IPS DF 4.7 (cell line): ENCODE measurements around the gene CAMK1D.

Experiments
- DNase-seq: peaks from one replicate; pipeline ENCODE4 v3.0.0-alpha.2; 2013; ENCODE audit warnings: low spot score; ENCODE audit errors: extremely low read depth

CAMK1D gene

DNA sequence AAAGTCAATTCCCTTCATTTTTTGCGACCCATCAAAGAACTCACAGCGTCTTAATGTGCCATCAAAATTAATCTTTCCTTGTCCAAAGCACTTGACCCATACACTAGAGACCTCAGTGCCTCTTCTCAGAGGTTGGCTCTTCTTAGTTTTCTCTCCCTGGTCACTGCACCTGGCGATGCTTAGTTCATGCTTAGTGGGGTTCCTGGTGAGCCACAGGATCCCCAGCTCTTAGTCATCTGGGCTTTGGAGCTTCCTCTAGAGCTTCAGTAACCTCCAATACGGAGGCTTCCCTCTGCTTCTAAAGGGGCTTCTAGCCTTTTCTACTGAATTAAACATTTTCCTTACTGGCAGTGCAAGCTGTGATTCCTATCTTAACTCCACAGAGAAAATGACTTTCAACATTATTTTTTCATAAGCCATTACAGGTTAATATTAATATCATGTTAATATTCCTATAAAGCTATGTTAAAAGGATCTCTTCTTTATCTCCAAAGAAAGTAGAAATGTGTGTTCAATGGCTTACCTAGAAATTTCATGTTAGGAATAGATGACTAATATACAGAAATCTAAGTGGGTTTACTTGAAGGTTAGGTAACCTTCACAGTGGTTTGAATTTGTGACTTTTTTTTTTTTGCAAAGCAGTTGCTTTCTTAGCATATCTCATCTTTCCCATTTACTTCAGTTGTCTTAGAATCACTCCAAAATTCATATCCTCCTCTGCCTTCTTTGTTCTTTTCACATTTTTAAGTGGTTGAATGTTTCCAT, 295.2 kb downstream of the CAMK1D start:
- DNase-seq: no peak

- no peak for DNase-seq
Observed at GRCh38 chr10:12645449-12645848, 296.1 kb downstream of the CAMK1D start.

GRCh38 chr10:12649012-12649584, 299.8 kb downstream of the CAMK1D start:
- DNase-seq: no peak

GRCh38 chr10:12650122-12650521, 300.8 kb downstream of the CAMK1D start:
- no peak for DNase-seq

DNA sequence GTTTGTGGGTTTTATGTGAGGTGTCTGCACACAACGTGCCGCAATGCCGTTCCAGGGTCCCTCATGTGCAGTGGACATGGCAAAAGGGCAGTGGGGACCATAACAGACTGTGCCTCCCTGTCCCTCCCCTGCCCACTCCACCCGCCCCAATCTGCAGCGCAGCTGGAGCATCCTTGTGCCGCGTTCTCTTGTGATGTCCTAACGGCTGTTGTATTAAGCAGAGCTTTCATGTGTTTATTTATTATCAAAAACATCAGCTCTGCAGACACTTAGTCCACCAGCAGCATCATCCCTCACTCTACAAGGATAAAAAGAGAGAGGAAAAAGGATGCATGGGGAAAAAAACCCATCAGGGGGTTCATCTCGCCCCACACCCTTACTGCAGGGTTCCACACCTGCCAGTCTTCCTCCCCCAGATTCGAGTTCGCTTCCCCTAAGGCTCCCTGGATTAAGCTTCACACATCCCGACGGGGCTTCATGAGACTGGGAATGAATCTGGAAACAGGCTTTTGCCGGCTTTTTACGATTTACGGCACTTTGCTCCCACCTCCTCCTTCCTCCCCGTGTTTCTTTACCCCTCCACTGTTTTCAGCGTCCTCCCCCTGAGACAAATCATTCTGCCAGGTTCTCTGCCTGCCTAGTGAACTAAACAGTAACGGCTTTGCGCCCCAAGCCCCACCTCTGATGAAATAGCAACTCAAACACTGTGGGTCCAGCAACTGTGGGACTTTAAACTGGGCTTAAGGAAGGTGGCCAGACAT, 301.4 kb downstream of the CAMK1D start:
- DNase-seq: no peak

DNA sequence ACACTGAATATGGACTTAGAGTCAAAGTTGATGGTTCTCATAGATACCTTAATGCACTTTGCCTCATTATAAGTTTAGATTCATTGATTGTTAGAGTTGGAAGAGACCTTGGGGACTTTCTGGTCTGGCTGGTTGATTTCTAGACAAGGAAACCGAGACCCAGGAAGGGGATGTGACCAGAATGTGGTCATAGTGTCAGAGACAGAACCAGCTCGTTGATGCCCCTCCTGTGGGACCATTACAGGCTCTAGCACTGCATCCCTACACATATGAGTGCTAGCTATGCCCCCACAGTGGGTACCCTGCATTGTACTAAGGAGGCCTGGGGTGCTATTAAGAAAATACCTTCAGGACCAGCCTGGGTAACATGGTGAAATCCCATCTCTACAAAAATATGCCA, 306.6 kb downstream of the CAMK1D start:
- DNase-seq: no peak

DNA sequence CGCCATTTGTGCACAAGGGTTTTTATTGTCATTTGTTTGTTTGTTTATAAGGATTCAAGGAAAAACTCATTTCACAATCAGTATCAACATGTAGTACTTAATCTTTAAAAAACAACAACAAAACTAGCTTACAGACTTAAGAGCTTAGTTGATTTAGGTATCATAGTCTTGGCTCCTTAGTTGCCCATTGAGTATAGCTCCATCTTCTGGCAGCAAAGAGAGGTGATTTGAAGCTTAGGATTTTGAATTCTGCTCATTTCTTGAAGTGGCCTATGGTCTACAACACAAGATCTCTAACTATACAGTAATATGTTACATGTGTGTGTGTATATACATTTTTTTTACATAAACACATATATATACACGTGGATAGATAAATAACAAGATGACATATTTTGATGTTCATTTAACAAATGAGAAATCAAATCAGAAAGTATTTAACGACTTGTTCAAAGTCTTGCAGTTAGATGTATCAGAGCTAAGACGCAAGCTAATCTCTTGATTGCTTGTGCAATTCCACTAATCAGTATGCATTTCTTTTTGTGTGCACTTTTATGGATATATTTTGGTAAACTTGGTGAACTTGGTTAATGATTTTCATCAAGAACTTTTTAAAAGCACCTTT, 307.3 kb downstream of the CAMK1D start:
- DNase-seq: peak; percentile 14

GRCh38 chr10:12657489-12657888, 308.1 kb downstream of the CAMK1D start:
- DNase-seq: no peak

- no peak for DNase-seq
Observed at GRCh38 chr10:12658526-12658925, 309.2 kb downstream of the CAMK1D start.

DNA sequence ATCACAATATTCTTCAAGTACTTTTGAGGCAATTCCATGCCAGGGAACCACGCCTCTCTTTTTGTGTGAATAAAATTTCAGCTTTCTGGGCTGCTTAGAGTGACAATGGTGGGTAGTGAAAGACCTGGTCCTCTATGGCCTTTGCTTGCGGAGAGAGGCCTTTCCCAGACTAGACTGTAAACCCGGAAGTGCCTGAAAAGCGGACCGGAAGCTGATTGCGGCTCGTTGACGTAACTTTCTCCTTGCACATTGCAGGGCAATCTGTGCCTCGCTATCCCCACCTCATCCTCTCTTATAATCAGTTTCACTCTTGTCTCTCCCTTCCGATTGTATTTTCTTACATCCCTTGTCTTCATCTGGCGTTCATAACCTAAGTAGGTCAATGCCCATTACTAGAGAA, 310.4 kb downstream of the CAMK1D start:
- no peak for DNase-seq

GRCh38 chr10:12660812-12661211, 311.5 kb downstream of the CAMK1D start:
- no peak for DNase-seq

DNA sequence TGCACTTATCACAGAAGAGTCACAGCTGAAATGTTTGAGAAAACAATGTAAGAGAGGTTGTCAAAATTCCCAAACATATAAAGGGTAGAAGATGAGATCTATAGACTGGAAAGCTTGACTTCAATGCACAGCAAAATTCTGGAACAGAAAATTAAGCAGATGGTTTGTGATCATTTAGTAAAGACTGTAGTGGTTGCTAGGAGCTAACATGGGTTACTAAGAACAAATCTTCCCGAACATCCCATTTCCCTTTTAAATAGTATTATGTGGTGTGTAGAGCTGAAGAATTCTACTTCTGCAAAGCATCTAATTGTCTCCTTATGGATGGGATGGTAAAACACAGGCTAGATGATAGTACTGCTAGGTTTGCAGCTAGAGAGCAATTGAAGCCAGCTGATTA, 312.3 kb downstream of the CAMK1D start:
- DNase-seq: no peak

GRCh38 chr10:12663863-12664262, 314.5 kb downstream of the CAMK1D start:
- DNase-seq: no peak

GRCh38 chr10:12665501-12665900, 316.2 kb downstream of the CAMK1D start:
- no peak for DNase-seq

GRCh38 chr10:12667052-12667451, 317.7 kb downstream of the CAMK1D start:
- no peak for DNase-seq

DNA sequence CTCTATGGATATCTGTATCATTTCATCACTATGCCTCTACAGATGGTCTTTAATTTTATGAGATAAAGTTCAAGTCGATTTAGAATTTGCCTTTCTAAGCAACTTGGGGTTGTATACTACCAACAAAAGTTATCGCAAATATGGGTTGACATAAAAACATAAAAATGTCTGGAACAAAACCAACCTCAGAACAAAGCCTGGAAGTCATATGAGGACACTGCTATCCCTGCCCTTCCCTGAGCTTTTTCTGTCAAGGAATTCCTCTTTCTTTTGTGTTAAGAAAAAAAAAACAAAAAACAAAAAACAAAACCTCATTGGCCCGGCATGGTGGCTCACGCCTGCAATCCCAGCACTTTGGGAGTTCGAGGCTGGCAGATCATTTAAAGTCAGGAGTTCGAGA, 319.3 kb downstream of the CAMK1D start:
- no peak for DNase-seq

GRCh38 chr10:12670004-12670403, 320.7 kb downstream of the CAMK1D start:
- DNase-seq: no peak

GRCh38 chr10:12675186-12675585, 325.8 kb downstream of the CAMK1D start:
- DNase-seq: no peak

- DNase-seq: no peak
Observed at GRCh38 chr10:12679636-12680035, 330.3 kb downstream of the CAMK1D start.

- DNase-seq: no peak
Observed at GRCh38 chr10:12681252-12681651, 331.9 kb downstream of the CAMK1D start.

DNA sequence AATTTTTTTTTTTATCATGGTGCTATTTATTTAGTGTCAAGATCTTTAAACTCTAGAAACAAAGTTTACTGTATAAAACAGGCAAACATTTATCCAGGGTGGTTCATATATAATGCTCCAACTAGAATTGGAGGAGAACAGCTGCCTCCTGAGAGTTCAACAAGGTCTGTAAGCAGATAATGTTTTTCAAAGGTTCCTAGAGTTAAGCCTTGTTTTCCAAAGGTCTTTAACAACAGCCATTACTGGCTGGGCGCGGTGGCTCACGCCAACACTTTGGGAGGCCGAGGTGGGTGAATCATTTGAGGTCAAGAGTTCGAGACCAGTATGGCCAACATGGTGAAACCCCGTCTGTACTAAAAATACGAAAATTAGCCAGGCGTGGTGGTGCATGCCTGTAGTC, 335.4 kb downstream of the CAMK1D start:
- no peak for DNase-seq
